ENCODE measurements around the gene SMC3. TPM values are rescaled to one million over a fixed set of nuclear protein-coding genes. Genes with fewer than 3 reads are reported as not detected.
A peak's percentile ranks its signal among the peaks of the same experiment; 100 is the strongest.

SMC3 gene
- total and polyA plus RNA-seq, 4 donors: 14.7 to 35.8 (median 26.2) TPM

- H3K27me3 ChIP-seq (ENCODE audit: control insufficient read depth in 1 of 2, insufficient read depth in 2 of 2, low read length in 1 of 2): no peaks in the 10 kb centered on the region
- WGBS, 2 donors: 78 to 82% methylated on average over 5 of the region's 5 CpGs
- H3K4me3 ChIP-seq (ENCODE audit: low read length in 2 of 2): no peak overlapping the region
- no peak overlapping the region for H3K27ac ChIP-seq (ENCODE audit: low read depth in 1 of 2, low read length in 2 of 2)
- no peaks in the 10 kb centered on the region for H3K36me3 ChIP-seq (ENCODE audit: control insufficient read depth in 1 of 2, insufficient read depth in 2 of 2, low read length in 1 of 2)
- H3K9me3 ChIP-seq (ENCODE audit: control insufficient read depth, low read length): no peaks in the 10 kb centered on the region
- intact Hi-C loops (cut with DNase I): loop anchor here in 1 of 2 donors (5.0 kb wide), 3 partner anchors 52 to 412 kb away; partner anchors contain the start of gene DUSP5
- ATAC-seq (ENCODE audit: low FRiP score): no peak
- DNase-seq: no peak
- no peaks in the 10 kb centered on the region for H3K4me1 ChIP-seq (ENCODE audit: control insufficient read depth in 1 of 2, insufficient read depth in 2 of 2, low read length in 2 of 2)
Observed at GRCh38 chr10:110549211-110549610, 18.3 kb upstream of the SMC3 start.

- H3K9me3 ChIP-seq (ENCODE audit: control insufficient read depth, low read length): no peaks in the 10 kb centered on the region
- no peaks in the 10 kb centered on the region for H3K36me3 ChIP-seq (ENCODE audit: control insufficient read depth in 1 of 2, insufficient read depth in 2 of 2, low read length in 1 of 2)
- no peak for ATAC-seq (ENCODE audit: low FRiP score)
- no peak overlapping the region for H3K4me3 ChIP-seq (ENCODE audit: low read length in 2 of 2)
- DNase-seq: no peak
- intact Hi-C loops (cut with DNase I): no loop called here
- no peak overlapping the region for H3K27ac ChIP-seq (ENCODE audit: low read depth in 1 of 2, low read length in 2 of 2)
- H3K4me1 ChIP-seq (ENCODE audit: control insufficient read depth in 1 of 2, insufficient read depth in 2 of 2, low read length in 2 of 2): no peaks in the 10 kb centered on the region
- WGBS, 2 donors: 35 to 39% methylated on average over 2 of the region's 2 CpGs
- no peaks in the 10 kb centered on the region for H3K27me3 ChIP-seq (ENCODE audit: control insufficient read depth in 1 of 2, insufficient read depth in 2 of 2, low read length in 1 of 2)
Observed at GRCh38 chr10:110553905-110554304, 13.6 kb upstream of the SMC3 start.

GRCh38 chr10:110556296-110556695, 11.2 kb upstream of the SMC3 start:
- ATAC-seq (ENCODE audit: low FRiP score) (no peak), DNase-seq (no peak)
- Histone ChIP-seq H3K9me3 (ENCODE audit: control insufficient read depth, low read length) (no peaks in the 10 kb centered on the region), H3K4me1 (ENCODE audit: control insufficient read depth in 1 of 2, insufficient read depth in 2 of 2, low read length in 2 of 2) (no peaks in the 10 kb centered on the region), H3K27ac (ENCODE audit: low read depth in 1 of 2, low read length in 2 of 2) (no peak overlapping the region), H3K27me3 (ENCODE audit: control insufficient read depth in 1 of 2, insufficient read depth in 2 of 2, low read length in 1 of 2) (no peaks in the 10 kb centered on the region), H3K4me3 (ENCODE audit: low read length in 2 of 2) (no peak overlapping the region), H3K36me3 (ENCODE audit: control insufficient read depth in 1 of 2, insufficient read depth in 2 of 2, low read length in 1 of 2) (no peaks in the 10 kb centered on the region)
- intact Hi-C loops (cut with DNase I): loop anchor here in 1 of 2 donors (5.0 kb wide), 1 partner anchor 419 kb away; no protein-coding TSS in a partner anchor
- 99 to 100% methylated on average over 1 of the region's 1 CpG for WGBS, 2 donors

GRCh38 chr10:110556969-110557601, 10.4 kb upstream of the SMC3 start:
- Histone ChIP-seq H3K4me1 (ENCODE audit: control insufficient read depth in 1 of 2, insufficient read depth in 2 of 2, low read length in 2 of 2) (no peaks in the 10 kb centered on the region), H3K27me3 (ENCODE audit: control insufficient read depth in 1 of 2, insufficient read depth in 2 of 2, low read length in 1 of 2) (no peaks in the 10 kb centered on the region), H3K36me3 (ENCODE audit: control insufficient read depth in 1 of 2, insufficient read depth in 2 of 2, low read length in 1 of 2) (no peaks in the 10 kb centered on the region), H3K9me3 (ENCODE audit: control insufficient read depth, low read length) (no peaks in the 10 kb centered on the region), H3K4me3 (ENCODE audit: low read length in 2 of 2) (no peak overlapping the region), H3K27ac (ENCODE audit: low read depth in 1 of 2, low read length in 2 of 2) (no peak overlapping the region)
- 43% methylated on average over 9 of the region's 9 CpGs for WGBS, 2 donors
- no peak for ATAC-seq (ENCODE audit: low FRiP score)
- peak in 1 of 2 donors; percentile 58 for DNase-seq
- intact Hi-C loops (cut with DNase I): loop anchor here in 1 of 2 donors (5.0 kb wide), 1 partner anchor 420 kb away; no protein-coding TSS in a partner anchor

- intact Hi-C loops (cut with DNase I): loop anchor here in 1 of 2 donors (5.0 kb wide), 1 partner anchor 421 kb away; no protein-coding TSS in a partner anchor
- ATAC-seq (ENCODE audit: low FRiP score): no peak
- Histone ChIP-seq H3K9me3 (ENCODE audit: control insufficient read depth, low read length) (no peaks in the 10 kb centered on the region), H3K27me3 (ENCODE audit: control insufficient read depth in 1 of 2, insufficient read depth in 2 of 2, low read length in 1 of 2) (no peaks in the 10 kb centered on the region), H3K4me3 (ENCODE audit: low read length in 2 of 2) (no peak overlapping the region), H3K36me3 (ENCODE audit: control insufficient read depth in 1 of 2, insufficient read depth in 2 of 2, low read length in 1 of 2) (no peaks in the 10 kb centered on the region), H3K27ac (ENCODE audit: low read depth in 1 of 2, low read length in 2 of 2) (no peak overlapping the region), H3K4me1 (ENCODE audit: control insufficient read depth in 1 of 2, insufficient read depth in 2 of 2, low read length in 2 of 2) (no peaks in the 10 kb centered on the region)
- no peak for DNase-seq
- 87% methylated on average over 3 of the region's 3 CpGs for WGBS, 2 donors
Observed at GRCh38 chr10:110558041-110558440, 9.5 kb upstream of the SMC3 start.

GRCh38 chr10:110560012-110560411, 7.5 kb upstream of the SMC3 start:
- H3K27me3 ChIP-seq (ENCODE audit: control insufficient read depth in 1 of 2, insufficient read depth in 2 of 2, low read length in 1 of 2): no peaks in the 10 kb centered on the region
- H3K27ac ChIP-seq (ENCODE audit: low read depth in 1 of 2, low read length in 2 of 2): no peak overlapping the region
- WGBS, 2 donors: 89 to 92% methylated on average over 8 of the region's 8 CpGs
- no peaks in the 10 kb centered on the region for H3K9me3 ChIP-seq (ENCODE audit: control insufficient read depth, low read length)
- no peaks in the 10 kb centered on the region for H3K4me1 ChIP-seq (ENCODE audit: control insufficient read depth in 1 of 2, insufficient read depth in 2 of 2, low read length in 2 of 2)
- ATAC-seq (ENCODE audit: low FRiP score) (no peak), DNase-seq (no peak)
- intact Hi-C loops (cut with DNase I): no loop called here
- H3K36me3 ChIP-seq (ENCODE audit: control insufficient read depth in 1 of 2, insufficient read depth in 2 of 2, low read length in 1 of 2): no peaks in the 10 kb centered on the region
- H3K4me3 ChIP-seq (ENCODE audit: low read length in 2 of 2): no peak overlapping the region

- H3K27me3 ChIP-seq (ENCODE audit: control insufficient read depth in 1 of 2, insufficient read depth in 2 of 2, low read length in 1 of 2): no peaks in the 10 kb centered on the region
- H3K4me1 ChIP-seq (ENCODE audit: control insufficient read depth in 1 of 2, insufficient read depth in 2 of 2, low read length in 2 of 2): no peaks in the 10 kb centered on the region
- no peaks in the 10 kb centered on the region for H3K9me3 ChIP-seq (ENCODE audit: control insufficient read depth, low read length)
- no peak for DNase-seq
- H3K27ac ChIP-seq (ENCODE audit: low read depth in 1 of 2, low read length in 2 of 2): no peak overlapping the region
- H3K36me3 ChIP-seq (ENCODE audit: control insufficient read depth in 1 of 2, insufficient read depth in 2 of 2, low read length in 1 of 2): no peaks in the 10 kb centered on the region
- ATAC-seq (ENCODE audit: low FRiP score): no peak
- WGBS, 2 donors: 82 to 86% methylated on average over 3 of the region's 3 CpGs
- H3K4me3 ChIP-seq (ENCODE audit: low read length in 2 of 2): no peak overlapping the region
- intact Hi-C loops (cut with DNase I): no loop called here
Observed at GRCh38 chr10:110561292-110561691, 6.2 kb upstream of the SMC3 start.

GRCh38 chr10:110562348-110562747, 5.1 kb upstream of the SMC3 start:
- WGBS, 2 donors: 84 to 85% methylated on average over 4 of the region's 4 CpGs
- DNase-seq (no peak), ATAC-seq (ENCODE audit: low FRiP score) (no peak)
- Histone ChIP-seq H3K36me3 (ENCODE audit: control insufficient read depth in 1 of 2, insufficient read depth in 2 of 2, low read length in 1 of 2) (no peaks in the 10 kb centered on the region), H3K4me3 (ENCODE audit: low read length in 2 of 2) (no peak overlapping the region), H3K27ac (ENCODE audit: low read depth in 1 of 2, low read length in 2 of 2) (no peak overlapping the region), H3K27me3 (ENCODE audit: control insufficient read depth in 1 of 2, insufficient read depth in 2 of 2, low read length in 1 of 2) (no peaks in the 10 kb centered on the region), H3K4me1 (ENCODE audit: control insufficient read depth in 1 of 2, insufficient read depth in 2 of 2, low read length in 2 of 2) (no peaks in the 10 kb centered on the region), H3K9me3 (ENCODE audit: control insufficient read depth, low read length) (no peaks in the 10 kb centered on the region)
- intact Hi-C loops (cut with DNase I): no loop called here

GRCh38 chr10:110563132-110563531, 4.4 kb upstream of the SMC3 start:
- H3K27me3 ChIP-seq (ENCODE audit: control insufficient read depth in 1 of 2, insufficient read depth in 2 of 2, low read length in 1 of 2): no peaks in the 10 kb centered on the region
- intact Hi-C loops (cut with DNase I): no loop called here
- 87 to 92% methylated on average over 8 of the region's 8 CpGs for WGBS, 2 donors
- no peaks in the 10 kb centered on the region for H3K36me3 ChIP-seq (ENCODE audit: control insufficient read depth in 1 of 2, insufficient read depth in 2 of 2, low read length in 1 of 2)
- no peaks in the 10 kb centered on the region for H3K9me3 ChIP-seq (ENCODE audit: control insufficient read depth, low read length)
- H3K4me1 ChIP-seq (ENCODE audit: control insufficient read depth in 1 of 2, insufficient read depth in 2 of 2, low read length in 2 of 2): no peaks in the 10 kb centered on the region
- no peak overlapping the region for H3K27ac ChIP-seq (ENCODE audit: low read depth in 1 of 2, low read length in 2 of 2)
- no peak for DNase-seq
- no peak overlapping the region for H3K4me3 ChIP-seq (ENCODE audit: low read length in 2 of 2)
- ATAC-seq (ENCODE audit: low FRiP score): no peak

Measured in aorta (tissue), 5 donors.